GM19397 (cell line): Measurements from ENCODE around the gene SUPT3H.
"Not testable (repeated sequence)": the region's sequence is repeated elsewhere in the genome, so short reads cannot be mapped to it uniquely, and the experiment has no call there.

Experiments used
- ATAC-seq: cut with Tn5 transposase; IDR thresholded peaks from one replicate; pipeline ENCODE4 v1.9.1; 2021; ENCODE audit warnings: mild to moderate bottlenecking, moderate library complexity; ENCODE audit not compliant: unreplicated experiment

The SUPT3H gene

DNA sequence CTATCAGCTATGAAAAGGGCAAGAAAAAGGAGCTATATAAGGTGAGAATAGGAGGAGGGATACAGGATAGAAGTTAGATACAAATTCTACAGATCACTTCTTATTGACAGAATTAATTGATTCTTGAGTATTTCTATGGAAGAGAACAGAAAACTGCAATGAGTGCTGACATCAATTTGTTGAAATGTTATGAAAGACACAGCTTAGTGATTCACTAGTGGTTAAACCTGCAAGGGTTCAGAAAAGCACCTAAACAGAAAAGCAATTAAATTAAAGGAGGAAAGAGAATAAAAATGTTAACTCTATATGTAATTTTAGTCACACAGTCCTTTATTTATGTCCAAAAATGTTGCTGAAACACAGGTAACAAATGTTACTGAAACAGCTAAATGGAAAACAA, 304.0 kb downstream of the SUPT3H start:
- no peak for ATAC-seq

DNA sequence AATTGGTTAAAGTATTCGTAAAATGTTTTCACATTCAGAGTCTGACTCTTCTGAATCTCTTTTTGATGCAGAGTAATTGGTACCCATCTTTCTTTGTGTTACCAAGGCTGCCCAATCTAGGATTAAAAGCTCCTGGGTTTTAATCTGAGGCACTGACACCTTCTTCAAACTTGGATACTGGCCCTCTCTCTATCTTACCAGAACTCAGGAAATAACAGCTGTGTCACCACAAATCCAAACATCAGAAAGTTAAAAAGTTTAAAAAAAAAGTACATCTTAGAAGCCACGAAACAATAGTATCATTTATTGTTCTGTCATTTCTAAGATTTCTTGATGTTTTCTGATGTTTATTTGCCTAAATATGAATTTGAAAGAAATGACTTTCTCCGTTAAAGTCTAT, 305.1 kb downstream of the SUPT3H start:
- no peak for ATAC-seq

- ATAC-seq: no peak
Observed at GRCh38 chr6:45072016-45072415, 305.7 kb downstream of the SUPT3H start.

- no peak for ATAC-seq
Observed at GRCh38 chr6:45069091-45069490, 308.6 kb downstream of the SUPT3H start.

DNA sequence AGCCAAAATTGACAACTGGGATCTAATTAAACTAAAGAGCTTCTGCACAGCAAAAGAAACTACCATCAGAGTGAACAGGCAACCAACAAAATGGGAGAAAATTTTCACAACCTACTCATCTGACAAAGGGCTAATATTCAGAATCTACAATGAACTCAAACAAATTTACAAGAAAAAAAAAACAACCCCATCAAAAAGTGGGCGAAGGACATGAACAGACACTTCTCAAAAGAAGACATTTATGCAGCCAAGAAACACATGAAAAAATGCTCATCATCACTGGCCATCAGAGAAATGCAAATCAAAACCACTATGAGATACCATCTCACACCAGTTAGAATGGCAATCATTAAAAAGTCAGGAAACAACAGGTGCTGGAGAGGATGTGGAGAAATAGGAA, 310.3 kb downstream of the SUPT3H start:
- ATAC-seq: not testable (repeated sequence)

DNA sequence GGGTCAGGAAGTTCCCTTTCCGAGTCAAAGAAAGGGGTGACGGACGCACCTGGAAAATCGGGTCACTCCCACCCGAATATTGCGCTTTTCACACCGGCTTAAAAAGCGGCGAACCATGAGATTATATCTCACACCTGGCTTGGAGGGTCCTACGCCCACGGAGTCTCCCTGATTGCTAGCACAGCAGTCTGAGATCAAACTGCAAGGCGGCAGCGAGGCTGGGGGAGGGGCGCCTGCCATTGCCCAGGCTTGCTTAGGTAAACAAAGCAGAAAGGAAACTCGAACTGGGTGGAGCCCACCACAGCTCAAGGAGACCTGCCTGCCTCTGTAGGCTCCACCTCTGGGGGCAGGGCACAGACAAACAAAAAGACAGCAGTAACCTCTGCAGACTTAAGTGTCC, 315.1 kb downstream of the SUPT3H start:
- not testable (repeated sequence) for ATAC-seq

DNA sequence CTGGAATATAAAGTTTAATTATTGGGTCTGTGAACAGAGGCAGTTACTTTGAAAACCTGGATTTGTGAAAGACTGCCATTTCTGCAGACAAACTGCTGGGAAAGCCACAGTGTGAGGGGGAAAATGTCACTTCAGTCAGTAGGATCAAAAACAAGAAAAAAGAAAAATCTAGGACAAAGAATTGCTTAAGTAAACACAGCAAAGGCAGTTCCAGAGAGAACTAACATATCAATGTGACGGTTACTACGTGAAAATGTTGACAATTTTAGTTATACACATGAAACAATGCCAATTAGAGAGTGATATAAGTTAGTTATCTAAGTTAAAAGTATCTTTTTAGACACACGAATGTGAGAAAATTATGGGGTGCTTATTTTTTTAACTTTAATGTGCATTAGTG, 320.0 kb downstream of the SUPT3H start:
- no peak for ATAC-seq

DNA sequence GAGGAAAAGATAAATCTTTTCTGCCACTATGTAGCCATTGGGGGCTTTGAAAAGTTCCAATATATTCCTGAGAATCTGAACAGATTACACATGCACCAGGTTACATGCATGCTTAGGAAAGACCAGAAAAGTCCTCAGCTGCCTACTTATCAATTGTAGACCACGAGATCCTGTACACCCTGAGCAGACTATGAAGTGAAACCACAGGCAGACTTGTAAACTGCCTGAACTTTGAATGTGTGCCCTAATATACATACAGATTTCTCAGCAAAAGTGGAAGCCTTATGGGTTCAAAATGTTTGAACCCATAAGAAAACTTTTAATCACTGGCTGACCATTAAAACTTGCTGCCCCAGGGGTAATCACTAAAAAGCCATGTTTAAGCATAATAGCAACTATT, 323.1 kb downstream of the SUPT3H start:
- no peak for ATAC-seq

- no peak for ATAC-seq
Observed at GRCh38 chr6:45052325-45052724, 325.4 kb downstream of the SUPT3H start.

- no peak for ATAC-seq
Observed at GRCh38 chr6:45049188-45049843, 328.4 kb downstream of the SUPT3H start.

DNA sequence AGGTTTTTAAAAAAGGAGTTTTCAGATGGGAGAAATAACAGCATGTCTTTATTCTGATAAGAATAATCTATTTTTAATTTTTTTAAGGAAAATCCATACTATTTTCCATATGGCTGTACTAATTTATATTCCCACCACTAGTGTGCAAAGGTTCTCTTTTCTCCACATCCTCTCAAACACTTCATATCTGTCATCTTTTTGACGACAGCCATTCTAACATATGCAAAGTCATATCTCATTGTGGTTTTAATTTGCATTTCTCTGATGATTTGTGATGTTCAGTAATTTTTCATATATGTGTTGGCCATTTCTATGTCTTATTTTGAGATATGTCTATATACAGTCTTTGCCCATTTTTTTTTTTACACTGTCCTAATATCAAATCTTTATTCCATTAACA, 330.2 kb downstream of the SUPT3H start:
- ATAC-seq: no peak

- ATAC-seq: no peak
Observed at GRCh38 chr6:45045253-45045601, 332.5 kb downstream of the SUPT3H start.

DNA sequence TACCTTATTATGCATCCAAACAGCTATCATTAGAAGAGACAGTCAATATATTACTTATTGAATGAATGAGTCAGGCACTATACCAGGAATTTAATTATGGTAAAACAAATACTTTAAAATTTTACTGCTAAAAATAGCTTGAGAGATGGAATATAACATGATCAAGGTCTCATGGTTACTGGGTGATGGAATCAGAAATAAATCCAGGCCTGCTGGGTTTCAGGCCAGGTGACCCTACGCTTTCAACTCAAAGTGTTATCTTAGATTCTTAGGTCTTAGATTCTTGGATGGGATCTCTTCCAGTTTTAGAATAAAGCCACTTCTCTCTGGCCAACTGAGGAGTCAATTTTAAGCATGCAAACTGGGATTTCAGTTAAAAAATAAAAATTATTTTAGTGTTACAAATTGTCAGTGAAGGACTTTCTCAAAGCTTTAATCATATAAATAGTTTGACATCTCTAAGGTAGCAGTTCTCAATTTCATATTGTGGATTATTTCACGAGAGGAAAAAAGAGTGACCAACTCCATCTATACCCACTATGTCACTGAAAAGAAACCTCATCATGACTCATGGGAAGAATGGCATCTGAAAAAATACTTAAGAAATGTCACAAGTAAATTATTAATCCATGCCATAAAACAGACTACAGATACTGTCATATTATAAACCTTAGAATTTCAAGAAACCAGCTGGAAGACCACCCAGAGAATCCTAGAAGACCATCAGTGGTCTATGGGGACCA, 333.1 kb downstream of the SUPT3H start:
- ATAC-seq: no peak

GRCh38 chr6:45044086-45044485, 333.6 kb downstream of the SUPT3H start:
- ATAC-seq: no peak

DNA sequence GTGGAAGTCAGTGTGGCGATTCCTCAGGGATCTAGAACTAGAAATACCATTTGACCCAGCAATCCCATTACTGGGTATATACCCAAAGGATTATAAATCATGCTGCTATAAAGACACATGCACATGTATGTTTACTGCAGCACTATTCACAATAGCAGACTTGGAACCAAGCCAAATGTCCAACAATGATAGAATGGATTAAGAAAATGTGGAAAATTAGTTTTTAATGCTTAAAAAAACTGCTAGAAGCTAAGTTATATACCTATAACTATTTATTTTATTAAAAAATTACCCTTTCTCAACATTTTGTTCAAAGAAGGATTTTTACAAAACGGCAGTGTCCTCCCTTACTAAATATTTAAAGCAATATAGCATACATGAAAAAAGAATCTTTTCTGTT, 335.1 kb downstream of the SUPT3H start:
- not testable (repeated sequence) for ATAC-seq

DNA sequence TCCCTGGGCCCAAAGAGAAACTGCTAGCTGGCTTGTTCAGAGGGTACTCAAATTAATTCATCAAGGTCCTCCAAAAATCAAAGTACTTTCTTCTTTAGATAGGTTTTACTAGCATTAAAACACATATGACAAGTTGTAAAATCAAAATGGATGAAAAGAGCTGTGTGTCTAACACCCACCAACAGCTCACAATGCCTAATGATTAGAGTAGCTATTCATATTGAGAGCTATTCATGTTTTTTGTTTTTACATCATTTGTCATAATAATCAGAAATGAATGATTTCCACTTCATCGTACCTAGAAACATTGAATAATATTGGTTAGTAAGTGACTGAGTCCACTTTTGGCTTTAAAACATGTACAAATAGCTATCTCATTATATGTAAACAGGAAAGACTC, 339.5 kb downstream of the SUPT3H start:
- no peak for ATAC-seq

- no peak for ATAC-seq
Observed at GRCh38 chr6:45036103-45036502, 341.6 kb downstream of the SUPT3H start.

DNA sequence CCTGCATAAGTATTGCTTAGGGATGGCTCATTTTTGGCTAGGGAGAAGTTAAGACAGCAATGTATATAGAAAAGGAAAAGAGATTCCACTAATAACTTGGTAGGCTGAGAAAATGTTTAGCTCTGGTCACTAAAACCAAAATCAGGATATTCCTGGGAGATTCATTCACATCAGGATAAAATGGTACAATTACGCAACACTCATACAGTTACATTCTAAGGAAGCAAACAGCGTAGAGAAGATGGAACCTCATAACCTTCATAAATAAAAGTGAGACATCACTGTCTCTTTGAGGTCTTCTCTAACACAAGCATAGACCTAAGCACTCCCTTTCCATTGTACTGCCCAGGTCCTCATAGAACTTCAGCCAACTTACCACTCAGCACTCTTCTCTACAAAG, 345.3 kb downstream of the SUPT3H start:
- no peak for ATAC-seq

DNA sequence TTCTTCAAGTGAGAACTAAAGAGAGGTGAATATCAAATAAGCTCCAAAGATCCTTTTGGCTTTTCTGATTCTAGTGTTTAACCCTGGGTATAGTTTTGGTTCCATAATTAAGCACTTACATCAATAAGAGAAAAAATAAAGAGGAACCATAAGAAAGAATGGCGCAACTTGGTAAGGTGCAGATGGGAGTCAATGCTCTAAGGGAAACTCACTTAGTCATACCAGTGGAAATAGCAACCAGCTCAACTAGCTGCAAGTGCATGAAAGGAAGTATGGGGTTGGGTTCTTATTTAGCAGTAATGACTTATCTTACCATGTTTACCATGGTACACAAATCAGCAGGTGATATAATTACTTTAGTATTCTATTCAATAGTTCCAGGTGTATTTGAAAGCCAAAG, 346.1 kb downstream of the SUPT3H start:
- ATAC-seq: no peak

DNA sequence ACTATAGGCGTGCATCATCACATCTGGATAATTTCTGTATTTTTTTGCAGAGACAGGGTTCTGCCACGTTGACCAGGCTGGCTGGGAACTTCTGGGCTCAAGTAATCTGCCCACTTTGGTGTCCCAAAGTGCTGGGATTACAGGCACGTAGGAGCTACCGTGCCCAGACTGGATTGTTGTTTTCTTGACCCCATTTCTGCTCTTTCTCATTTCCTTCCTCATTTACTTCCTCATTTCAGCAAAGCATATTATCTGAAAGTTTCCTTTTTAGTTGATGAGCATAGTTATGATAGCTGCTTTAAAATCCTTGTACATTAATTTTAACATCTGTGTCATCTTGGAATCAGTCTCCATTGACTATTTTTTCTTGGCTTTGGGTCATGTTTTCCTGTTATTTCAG, 350.6 kb downstream of the SUPT3H start:
- no peak for ATAC-seq

GRCh38 chr6:45026003-45026516, 351.7 kb downstream of the SUPT3H start:
- ATAC-seq: no peak

GRCh38 chr6:45024610-45025009, 353.1 kb downstream of the SUPT3H start:
- ATAC-seq: no peak

- no peak for ATAC-seq
Observed at GRCh38 chr6:45021676-45022075, 356.1 kb downstream of the SUPT3H start.
